PC-3 (cell line): ENCODE measurements around the gene CTNNA2.

Experiments used
- EZH2 ChIP-seq: fragments of 300-600 bp; sonication (generic); IDR thresholded peaks from one replicate; pipeline ENCODE4 v1.6.1; 2017; ENCODE audit warnings: antibody characterized with exemption, mild to moderate bottlenecking, low read length; ENCODE audit not compliant: unreplicated experiment
- TF ChIP-seq, protein P1 (sequence below): fragments of 300-600 bp; sonication (generic); conservative IDR thresholded peaks from 2 replicates; pipeline ENCODE4 v1.5.1; 2017; ENCODE audit warnings: antibody characterized with exemption, low read depth, mild to moderate bottlenecking, low read length

DNA sequence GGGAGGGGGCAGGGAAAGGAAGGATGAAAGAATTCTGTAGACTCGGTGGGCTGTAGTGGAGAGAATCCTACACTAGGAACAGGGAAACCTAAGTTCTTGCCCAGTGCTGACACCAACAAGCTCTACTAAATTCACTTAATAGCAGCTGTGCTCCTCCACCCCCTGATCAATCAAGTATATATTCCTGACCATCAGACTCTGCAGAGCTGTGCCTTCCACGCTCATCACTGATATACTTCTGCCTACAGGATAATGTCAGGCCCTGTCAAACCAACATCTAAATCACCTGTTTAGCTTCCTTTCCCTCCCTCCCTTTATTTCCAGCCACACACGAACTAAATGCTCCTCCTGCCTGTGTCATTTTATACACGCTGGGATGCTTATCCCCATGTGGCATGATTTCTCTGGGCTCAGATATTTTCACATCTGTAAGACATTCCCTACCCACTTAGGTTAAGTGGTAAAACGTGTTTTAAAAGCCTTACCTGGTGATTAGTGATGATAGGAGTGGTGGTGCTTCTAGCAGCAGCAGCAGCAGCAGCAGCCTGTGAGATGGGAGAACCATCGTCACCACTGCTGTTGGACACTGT lies 489.8 kb downstream of the CTNNA2 start:
- TF ChIP-seq, protein P1, sequence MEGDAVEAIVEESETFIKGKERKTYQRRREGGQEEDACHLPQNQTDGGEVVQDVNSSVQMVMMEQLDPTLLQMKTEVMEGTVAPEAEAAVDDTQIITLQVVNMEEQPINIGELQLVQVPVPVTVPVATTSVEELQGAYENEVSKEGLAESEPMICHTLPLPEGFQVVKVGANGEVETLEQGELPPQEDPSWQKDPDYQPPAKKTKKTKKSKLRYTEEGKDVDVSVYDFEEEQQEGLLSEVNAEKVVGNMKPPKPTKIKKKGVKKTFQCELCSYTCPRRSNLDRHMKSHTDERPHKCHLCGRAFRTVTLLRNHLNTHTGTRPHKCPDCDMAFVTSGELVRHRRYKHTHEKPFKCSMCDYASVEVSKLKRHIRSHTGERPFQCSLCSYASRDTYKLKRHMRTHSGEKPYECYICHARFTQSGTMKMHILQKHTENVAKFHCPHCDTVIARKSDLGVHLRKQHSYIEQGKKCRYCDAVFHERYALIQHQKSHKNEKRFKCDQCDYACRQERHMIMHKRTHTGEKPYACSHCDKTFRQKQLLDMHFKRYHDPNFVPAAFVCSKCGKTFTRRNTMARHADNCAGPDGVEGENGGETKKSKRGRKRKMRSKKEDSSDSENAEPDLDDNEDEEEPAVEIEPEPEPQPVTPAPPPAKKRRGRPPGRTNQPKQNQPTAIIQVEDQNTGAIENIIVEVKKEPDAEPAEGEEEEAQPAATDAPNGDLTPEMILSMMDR = no peak
- TF ChIP-seq EZH2 = no peak
